ENCODE measurements around the gene NEK9. TPM values are rescaled to one million over a fixed set of nuclear protein-coding genes. Genes with fewer than 3 reads are reported as not detected.

Gene NEK9
- total RNA-seq, 1 experiment from 2014 or later, result 50.8 TPM

- DNase-seq (ENCODE audit: low spot score), result no peak
- ChIA-PET CTCF (no interaction called here), POLR2A (no interaction called here)
- Mint-ChIP-seq H3K4me3 (no peak overlapping the region), H3K36me3 (no peaks in the 10 kb centered on the region), H3K27ac (0 out of 2 replicates have a peak overlapping the region, but pooled peaks have one; percentile 49), H3K4me1 (peaks cover 44% of the 10 kb centered on the region), H3K27me3 (ENCODE audit: low read depth) (no peaks in the 10 kb centered on the region), H3K9me3 (no peaks in the 10 kb centered on the region)
- ATAC-seq, result no peak
- TF ChIP-seq, protein P1, sequence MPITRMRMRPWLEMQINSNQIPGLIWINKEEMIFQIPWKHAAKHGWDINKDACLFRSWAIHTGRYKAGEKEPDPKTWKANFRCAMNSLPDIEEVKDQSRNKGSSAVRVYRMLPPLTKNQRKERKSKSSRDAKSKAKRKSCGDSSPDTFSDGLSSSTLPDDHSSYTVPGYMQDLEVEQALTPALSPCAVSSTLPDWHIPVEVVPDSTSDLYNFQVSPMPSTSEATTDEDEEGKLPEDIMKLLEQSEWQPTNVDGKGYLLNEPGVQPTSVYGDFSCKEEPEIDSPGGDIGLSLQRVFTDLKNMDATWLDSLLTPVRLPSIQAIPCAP (CRISPR knock-in tag; IDR thresholded peaks at IDR 0.05), result no peak
- TF ChIP-seq ZNF263 (CRISPR knock-in tag; IDR thresholded peaks at IDR 0.05; ENCODE audit: low read depth), result no peak
- TF ChIP-seq, protein P2, sequence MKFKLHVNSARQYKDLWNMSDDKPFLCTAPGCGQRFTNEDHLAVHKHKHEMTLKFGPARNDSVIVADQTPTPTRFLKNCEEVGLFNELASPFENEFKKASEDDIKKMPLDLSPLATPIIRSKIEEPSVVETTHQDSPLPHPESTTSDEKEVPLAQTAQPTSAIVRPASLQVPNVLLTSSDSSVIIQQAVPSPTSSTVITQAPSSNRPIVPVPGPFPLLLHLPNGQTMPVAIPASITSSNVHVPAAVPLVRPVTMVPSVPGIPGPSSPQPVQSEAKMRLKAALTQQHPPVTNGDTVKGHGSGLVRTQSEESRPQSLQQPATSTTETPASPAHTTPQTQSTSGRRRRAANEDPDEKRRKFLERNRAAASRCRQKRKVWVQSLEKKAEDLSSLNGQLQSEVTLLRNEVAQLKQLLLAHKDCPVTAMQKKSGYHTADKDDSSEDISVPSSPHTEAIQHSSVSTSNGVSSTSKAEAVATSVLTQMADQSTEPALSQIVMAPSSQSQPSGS (CRISPR knock-in tag; IDR thresholded peaks at IDR 0.05; ENCODE audit: borderline replicate concordance, low read depth), result no peak
- TF ChIP-seq ZBTB21 (CRISPR knock-in tag; IDR thresholded peaks at IDR 0.05; ENCODE audit: borderline replicate concordance), result no peak
- TF ChIP-seq NFATC4 (CRISPR knock-in tag; IDR thresholded peaks at IDR 0.05), result no peak
- no peak for TF ChIP-seq TCF7 (CRISPR knock-in tag; IDR thresholded peaks at IDR 0.05; ENCODE audit: low read depth)
Measured at GRCh38 chr14:75156901-75157300, 30.1 kb upstream of the NEK9 start.

- no peaks in the 10 kb centered on the region for H3K27me3 Mint-ChIP-seq (ENCODE audit: low read depth)
- TF ChIP-seq JUN (CRISPR knock-in tag; IDR thresholded peaks at IDR 0.05) (no peak), SMAD4 (CRISPR knock-in tag; IDR thresholded peaks at IDR 0.05) (no peak), HMGA2 (CRISPR knock-in tag; IDR thresholded peaks at IDR 0.05) (peak; percentile 96)
- no peaks in the 10 kb centered on the region for H3K9me3 Mint-ChIP-seq
- H3K36me3 Mint-ChIP-seq, result peaks cover 3% of the 10 kb centered on the region; the same call in 1 of the 2 replicates
- H3K4me1 Mint-ChIP-seq, result peaks cover 38% of the 10 kb centered on the region
- peak overlapping the region; percentile 72; the same call in 1 of the 2 replicates for H3K27ac Mint-ChIP-seq
- ATAC-seq (no peak), DNase-seq (ENCODE audit: low spot score) (no peak)
- no peak overlapping the region for H3K4me3 Mint-ChIP-seq
- CTCF ChIA-PET, result no interaction called here
- POLR2A ChIA-PET, result no interaction called here
Measured at GRCh38 chr14:75156111-75156510, 29.3 kb upstream of the NEK9 start.

GRCh38 chr14:75155169-75155568 lies 28.3 kb upstream of the NEK9 start:
- H3K27me3 Mint-ChIP-seq (ENCODE audit: low read depth), result no peaks in the 10 kb centered on the region
- no peak for TF ChIP-seq ZNF138 (CRISPR knock-in tag; conservative IDR thresholded peaks at IDR 0.05)
- no peak for TF ChIP-seq ZSCAN18 (CRISPR knock-in tag; IDR thresholded peaks at IDR 0.05)
- TF ChIP-seq ATF3 (CRISPR knock-in tag; conservative IDR thresholded peaks at IDR 0.05), result no peak
- TF ChIP-seq, protein P1 (CRISPR knock-in tag; IDR thresholded peaks at IDR 0.05), result no peak
- TF ChIP-seq EMX1 (CRISPR knock-in tag; IDR thresholded peaks at IDR 0.05), result no peak
- no peak for TF ChIP-seq ZNF232 (CRISPR knock-in tag; IDR thresholded peaks at IDR 0.05)
- TF ChIP-seq, protein P3, sequence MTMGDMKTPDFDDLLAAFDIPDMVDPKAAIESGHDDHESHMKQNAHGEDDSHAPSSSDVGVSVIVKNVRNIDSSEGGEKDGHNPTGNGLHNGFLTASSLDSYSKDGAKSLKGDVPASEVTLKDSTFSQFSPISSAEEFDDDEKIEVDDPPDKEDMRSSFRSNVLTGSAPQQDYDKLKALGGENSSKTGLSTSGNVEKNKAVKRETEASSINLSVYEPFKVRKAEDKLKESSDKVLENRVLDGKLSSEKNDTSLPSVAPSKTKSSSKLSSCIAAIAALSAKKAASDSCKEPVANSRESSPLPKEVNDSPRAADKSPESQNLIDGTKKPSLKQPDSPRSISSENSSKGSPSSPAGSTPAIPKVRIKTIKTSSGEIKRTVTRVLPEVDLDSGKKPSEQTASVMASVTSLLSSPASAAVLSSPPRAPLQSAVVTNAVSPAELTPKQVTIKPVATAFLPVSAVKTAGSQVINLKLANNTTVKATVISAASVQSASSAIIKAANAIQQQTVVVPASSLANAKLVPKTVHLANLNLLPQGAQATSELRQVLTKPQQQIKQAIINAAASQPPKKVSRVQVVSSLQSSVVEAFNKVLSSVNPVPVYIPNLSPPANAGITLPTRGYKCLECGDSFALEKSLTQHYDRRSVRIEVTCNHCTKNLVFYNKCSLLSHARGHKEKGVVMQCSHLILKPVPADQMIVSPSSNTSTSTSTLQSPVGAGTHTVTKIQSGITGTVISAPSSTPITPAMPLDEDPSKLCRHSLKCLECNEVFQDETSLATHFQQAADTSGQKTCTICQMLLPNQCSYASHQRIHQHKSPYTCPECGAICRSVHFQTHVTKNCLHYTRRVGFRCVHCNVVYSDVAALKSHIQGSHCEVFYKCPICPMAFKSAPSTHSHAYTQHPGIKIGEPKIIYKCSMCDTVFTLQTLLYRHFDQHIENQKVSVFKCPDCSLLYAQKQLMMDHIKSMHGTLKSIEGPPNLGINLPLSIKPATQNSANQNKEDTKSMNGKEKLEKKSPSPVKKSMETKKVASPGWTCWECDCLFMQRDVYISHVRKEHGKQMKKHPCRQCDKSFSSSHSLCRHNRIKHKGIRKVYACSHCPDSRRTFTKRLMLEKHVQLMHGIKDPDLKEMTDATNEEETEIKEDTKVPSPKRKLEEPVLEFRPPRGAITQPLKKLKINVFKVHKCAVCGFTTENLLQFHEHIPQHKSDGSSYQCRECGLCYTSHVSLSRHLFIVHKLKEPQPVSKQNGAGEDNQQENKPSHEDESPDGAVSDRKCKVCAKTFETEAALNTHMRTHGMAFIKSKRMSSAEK (CRISPR knock-in tag; IDR thresholded peaks at IDR 0.05; ENCODE audit: borderline replicate concordance), result no peak
- TF ChIP-seq, protein P4, sequence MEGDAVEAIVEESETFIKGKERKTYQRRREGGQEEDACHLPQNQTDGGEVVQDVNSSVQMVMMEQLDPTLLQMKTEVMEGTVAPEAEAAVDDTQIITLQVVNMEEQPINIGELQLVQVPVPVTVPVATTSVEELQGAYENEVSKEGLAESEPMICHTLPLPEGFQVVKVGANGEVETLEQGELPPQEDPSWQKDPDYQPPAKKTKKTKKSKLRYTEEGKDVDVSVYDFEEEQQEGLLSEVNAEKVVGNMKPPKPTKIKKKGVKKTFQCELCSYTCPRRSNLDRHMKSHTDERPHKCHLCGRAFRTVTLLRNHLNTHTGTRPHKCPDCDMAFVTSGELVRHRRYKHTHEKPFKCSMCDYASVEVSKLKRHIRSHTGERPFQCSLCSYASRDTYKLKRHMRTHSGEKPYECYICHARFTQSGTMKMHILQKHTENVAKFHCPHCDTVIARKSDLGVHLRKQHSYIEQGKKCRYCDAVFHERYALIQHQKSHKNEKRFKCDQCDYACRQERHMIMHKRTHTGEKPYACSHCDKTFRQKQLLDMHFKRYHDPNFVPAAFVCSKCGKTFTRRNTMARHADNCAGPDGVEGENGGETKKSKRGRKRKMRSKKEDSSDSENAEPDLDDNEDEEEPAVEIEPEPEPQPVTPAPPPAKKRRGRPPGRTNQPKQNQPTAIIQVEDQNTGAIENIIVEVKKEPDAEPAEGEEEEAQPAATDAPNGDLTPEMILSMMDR (IDR thresholded peaks at IDR 0.05), result no peak
- TF ChIP-seq TEAD4 (CRISPR knock-in tag; IDR thresholded peaks at IDR 0.05), result no peak
- TF ChIP-seq JUN (CRISPR knock-in tag; IDR thresholded peaks at IDR 0.05), result no peak
- no peak overlapping the region for H3K27ac Mint-ChIP-seq
- CTCF ChIA-PET, result no interaction called here
- no peak overlapping the region for H3K4me3 Mint-ChIP-seq
- H3K36me3 Mint-ChIP-seq, result peaks cover 4% of the 10 kb centered on the region; the same call in 1 of the 2 replicates
- DNase-seq (ENCODE audit: low spot score) (no peak), ATAC-seq (no peak)
- POLR2A ChIA-PET, result interaction anchor here (0.7 kb wide), 1 partner anchor 26 kb away, joined by 6 read pairs; no protein-coding TSS in a partner anchor
- no peaks in the 10 kb centered on the region for H3K9me3 Mint-ChIP-seq
- H3K4me1 Mint-ChIP-seq, result peaks cover 31% of the 10 kb centered on the region
